Activated effector memory CD4-positive, alpha-beta T cell treated with anti-CD3 and anti-CD28 coated beads, Interleukin-2, amount 50 U/mL, for 16 hours (primary cell): Measurements from ENCODE around the gene IBA57.
A peak's percentile ranks its signal among the peaks of the same experiment; 100 is the strongest.

Source experiments
- DNase-seq: peaks from one replicate; pipeline ENCODE4 v3.0.0-alpha.2; 2020

IBA57 gene

DNA sequence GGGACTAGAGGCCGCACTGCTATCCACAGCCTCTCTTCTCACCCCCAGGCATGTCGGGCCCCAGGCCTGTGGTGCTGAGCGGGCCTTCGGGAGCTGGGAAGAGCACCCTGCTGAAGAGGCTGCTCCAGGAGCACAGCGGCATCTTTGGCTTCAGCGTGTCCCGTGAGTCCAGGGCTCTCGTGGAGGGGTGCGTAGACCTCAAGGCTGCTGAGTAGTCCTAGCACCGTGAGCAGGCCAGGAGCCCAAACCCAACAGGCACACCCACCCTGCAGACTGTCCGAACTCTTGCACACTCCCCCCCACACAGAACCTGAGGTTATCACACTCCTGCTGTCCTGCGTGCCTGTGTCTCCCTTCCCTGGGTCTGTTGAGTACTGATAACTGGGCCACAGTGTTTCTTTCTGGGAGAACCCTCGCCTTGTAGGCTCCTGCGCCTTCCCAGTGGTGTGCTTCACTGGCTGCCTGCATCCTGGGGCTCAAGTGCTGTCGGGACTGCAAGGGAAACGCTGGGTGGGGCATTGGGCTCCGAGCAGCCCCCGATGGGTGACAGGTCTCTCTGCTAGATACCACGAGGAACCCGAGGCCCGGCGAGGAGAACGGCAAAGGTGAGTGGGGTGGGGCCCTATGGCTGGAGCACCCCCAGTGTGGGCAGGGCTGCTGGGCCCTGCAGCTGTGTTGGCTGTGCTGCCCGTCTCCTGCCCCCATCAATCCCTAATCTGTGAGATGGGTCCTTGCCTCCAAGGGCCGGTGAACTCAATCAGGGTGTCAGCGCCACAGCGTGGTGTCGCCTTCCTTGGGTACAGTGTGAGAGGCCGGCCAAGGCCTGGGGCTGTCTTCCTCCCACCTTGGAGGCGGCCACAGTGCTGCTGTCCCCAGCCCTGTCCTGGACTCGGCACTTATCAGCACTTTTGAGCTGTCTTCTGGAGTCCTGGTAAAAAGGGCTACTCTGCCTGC is 19.9 kb upstream of the IBA57 start:
- DNase-seq: peak; percentile 61

DNA sequence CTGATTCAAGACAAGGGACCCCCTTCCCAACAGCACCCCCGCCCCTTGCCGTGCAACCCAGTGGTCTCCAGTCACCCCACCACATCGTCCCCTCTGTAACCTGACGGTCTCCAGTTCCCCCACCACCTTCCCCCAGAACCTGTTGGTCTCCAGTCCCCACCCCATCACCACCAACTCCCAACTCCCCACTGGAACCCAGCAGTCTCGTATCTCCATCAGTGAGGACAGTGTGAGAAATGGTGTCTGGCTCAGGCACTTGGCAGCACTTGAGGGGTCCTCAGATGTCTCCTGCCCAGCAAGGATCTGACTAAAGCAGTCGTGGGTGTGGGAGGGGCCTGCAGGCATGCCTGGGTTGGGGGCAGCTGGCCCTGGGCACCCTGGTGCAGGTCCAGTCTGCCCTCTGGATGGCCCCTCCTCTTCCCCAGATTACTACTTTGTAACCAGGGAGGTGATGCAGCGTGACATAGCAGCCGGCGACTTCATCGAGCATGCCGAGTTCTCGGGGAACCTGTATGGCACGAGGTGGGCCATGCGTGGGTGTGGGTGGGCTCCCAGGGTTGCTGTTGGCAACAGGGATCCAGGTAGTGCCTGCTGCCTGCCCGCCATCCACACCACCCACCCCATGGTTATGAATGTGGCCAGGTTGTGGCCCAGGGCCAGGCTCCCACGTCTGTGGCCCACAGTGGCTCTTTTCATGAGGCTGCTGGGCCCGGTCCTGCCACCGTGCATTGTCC is 19.0 kb upstream of the IBA57 start:
- peak; percentile 60 for DNase-seq

DNA sequence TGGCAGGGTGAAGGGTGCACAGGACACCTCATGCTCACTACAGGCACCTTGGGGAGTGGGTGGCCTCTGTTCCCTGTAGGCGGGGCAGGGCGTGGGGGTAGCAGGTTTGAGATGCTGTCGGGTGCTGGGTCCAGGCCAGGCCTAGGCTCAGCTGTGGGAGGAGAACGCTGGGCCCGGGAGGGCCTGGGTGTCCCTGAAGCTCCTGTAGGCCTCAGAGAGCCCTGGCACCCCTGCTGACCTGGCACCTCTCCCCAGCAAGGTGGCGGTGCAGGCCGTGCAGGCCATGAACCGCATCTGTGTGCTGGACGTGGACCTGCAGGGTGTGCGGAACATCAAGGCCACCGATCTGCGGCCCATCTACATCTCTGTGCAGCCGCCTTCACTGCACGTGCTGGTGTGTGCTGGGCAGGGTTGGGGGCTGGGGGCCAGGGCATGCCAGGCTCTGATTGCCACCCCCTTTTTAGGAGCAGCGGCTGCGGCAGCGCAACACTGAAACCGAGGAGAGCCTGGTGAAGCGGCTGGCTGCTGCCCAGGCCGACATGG is 18.4 kb upstream of the IBA57 start:
- peak; percentile 60 for DNase-seq

DNA sequence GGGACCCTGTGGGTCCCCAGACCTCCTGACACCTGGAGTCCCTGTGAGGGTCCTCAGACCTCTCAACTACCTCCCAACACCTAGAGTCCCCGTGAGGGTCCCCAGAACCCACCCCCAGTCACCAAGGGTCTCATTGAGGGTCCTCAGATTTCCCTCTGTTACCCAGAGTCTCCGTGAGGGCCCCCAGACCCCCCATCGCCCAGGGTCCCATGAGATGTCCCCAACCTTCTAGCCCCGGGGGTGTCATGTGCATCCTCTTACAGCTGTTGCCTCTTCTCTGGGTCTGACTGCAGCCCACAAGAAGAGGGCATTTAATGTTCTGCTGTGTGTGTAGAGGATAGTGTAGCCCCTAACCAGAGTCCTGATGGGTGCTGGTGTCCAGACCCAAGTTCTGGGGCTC is 17.8 kb upstream of the IBA57 start:
- no peak for DNase-seq

DNA sequence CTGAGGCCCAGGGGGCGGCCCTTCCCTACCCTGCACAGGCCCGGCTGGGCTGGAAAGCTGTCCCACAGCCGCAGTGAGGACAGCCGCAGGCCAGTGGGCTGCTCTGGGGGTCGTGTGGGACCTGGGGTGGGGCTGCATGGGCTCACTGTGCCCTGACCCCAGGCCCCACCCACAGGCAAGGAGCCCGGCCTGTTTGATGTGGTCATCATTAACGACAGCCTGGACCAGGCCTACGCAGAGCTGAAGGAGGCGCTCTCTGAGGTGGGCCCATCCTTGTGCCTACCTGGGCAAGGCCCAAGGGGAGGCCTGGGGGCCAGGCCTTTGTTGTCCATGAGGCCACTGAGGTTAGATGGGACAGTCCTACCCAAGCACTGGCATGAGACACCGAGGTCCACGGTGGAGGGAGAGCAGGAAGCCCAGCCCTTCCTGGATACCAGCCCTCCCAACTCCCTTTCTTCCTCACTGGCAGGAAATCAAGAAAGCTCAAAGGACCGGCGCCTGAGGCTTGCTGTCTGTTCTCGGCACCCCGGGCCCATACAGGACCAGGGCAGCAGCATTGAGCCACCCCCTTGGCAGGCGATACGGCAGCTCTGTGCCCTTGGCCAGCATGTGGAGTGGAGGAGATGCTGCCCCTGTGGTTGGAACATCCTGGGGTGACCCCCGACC is 17.3 kb upstream of the IBA57 start:
- peak; percentile 54 for DNase-seq

DNA sequence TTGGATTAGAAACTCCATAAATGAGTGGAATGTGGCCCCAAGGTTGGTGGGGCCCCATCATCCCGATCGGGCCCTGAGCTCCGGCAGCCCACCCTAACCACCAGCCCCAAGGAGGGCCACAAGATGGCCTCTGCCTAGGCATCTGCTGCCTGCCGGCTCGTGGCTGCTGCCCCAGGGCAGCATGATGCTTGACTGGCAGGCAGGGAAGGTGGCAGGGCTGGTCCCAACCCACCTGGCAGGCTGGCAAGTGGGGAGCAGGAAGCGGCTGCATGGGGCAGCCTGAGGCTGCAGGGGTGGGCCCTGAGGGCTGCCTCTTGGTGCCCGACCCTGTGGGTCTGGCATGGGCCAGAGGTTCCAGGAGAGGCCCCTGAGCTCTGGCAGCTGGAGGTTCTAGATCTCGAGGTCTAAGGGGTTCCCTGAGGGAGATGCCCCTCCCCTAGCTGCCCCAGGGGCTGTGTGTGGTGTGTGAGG is 16.6 kb upstream of the IBA57 start:
- DNase-seq: no peak

DNA sequence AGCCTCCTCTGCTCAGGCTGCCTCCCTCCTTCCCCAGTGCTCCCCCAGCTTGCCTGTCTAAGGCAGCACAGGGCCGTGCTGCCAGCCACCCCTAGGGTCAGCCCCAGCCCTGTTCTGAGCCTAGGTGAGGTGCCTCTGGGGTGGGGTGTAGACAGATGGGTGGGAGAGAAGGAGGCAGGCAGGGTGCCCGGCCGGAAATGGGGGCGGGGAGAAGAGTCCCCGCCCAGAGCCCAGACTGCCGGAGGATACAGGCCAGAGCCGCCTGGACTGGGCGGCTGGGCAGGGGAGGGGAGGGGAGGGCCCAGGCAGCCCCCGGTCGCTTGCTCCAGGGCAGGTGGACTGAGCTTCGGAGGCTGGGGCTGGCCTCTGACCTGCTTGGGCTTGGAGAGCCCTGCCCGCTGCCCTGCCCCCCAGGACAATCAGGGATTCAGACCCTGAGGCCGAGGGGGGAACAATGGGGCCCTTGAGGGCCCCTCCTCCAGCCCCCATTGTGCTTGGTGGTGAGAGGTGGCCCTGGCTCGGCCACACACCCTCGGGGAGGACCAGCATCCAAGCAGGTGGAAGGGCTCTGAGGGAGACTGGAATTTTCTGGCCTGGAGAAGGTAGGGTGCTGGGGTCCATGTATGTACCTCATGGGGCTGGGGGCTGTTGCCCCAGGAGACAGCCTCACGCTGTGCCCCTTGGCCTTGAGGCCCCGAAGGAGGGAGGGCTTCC is 16.0 kb upstream of the IBA57 start, which contains the start of gene GJC2:
Gene GJC2 (plus strand): TSS at position 525 of the 714 bp plus-strand sequence. CDS start 7,829 bp downstream, outside the sequence.
- peak; percentile 57 for DNase-seq

DNA sequence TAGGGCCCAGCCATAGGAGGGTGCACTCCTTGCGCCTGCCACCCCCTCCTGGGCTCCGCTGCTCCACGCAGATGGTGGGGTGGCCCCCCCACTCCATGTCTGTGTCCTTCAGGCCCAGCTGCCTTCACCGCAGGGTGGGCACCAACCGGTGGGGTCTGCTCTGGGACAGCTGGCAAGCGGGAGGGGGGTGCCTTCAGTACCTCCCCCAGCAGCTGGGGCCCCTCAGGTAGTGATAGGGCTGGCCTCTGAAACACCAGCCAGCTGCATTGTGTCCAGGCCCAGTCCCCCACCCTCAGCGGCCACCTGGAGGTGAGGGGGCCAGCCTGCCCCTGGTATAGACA is 15.5 kb upstream of the IBA57 start:
- DNase-seq: no peak

DNA sequence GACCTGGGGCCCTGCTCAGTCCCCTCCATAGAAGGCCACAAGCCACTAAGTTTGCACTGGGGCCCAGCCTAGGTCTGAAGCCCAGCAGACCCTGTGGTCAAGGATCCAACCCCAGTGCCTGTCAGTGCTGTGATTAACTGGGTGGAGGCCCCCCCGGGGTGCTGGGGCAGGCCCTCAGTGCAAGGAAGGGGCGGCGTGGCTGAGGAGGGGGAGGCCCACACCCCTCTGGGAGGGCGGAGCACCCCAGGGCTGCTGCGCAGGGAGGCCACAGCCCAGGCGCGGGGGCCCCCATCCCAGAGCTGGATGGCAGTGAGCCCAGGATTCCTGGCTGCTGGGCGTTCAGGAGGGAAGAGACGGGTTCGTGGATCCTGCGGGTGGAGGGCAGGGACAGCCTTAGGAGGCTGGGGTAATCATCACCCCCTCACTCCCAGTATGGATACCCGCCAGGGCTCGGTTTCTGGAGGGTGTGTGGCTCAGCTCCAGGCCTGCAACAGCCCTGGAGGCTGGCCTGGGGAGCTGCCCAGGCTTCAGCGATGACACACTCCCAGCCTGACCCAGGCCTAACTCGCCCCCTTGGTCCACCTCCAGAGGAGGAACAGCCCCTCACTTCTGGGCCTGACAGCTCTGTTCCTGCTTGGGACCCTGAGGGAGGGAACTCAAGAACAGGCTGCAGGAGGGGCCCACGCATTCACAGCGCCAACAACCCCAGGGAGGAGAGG is 15.0 kb upstream of the IBA57 start:
- peak; percentile 54 for DNase-seq

DNA sequence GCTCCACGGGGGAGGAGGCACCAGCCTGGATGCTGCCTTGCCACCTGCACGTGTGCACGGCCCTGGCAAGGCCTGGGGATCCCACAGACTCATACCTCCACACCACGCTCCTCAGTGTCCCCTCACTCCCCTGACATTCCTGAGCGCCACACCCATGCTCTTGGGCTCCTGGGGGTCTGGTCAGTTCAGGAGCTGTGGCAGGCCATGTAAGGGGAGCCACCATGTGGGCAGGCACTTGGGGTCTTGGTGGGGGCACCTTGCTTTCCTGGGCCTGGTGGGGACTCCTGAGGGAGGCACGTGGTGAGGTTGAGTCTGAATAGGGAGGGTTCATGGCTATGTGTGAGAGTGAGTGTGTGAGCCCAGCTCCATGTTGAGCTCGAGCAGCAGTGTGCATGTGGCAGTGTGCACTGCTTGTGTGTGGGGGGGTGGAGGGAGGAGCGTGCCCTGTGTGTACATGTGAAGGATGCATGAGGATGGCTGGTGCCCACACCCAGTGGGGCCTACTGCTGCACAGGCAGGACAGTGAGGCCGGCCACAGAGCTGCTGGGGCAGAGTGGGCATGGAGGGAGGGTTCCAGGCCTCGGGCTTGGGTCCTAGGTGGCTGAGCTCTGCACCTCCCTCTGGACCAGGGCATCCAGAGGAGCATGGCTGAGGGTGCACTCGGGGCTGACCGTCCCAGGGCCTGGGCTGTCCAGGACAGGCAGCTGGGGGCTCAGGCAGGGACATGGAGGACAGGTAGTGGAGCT is 14.3 kb upstream of the IBA57 start:
- peak; percentile 62 for DNase-seq

DNA sequence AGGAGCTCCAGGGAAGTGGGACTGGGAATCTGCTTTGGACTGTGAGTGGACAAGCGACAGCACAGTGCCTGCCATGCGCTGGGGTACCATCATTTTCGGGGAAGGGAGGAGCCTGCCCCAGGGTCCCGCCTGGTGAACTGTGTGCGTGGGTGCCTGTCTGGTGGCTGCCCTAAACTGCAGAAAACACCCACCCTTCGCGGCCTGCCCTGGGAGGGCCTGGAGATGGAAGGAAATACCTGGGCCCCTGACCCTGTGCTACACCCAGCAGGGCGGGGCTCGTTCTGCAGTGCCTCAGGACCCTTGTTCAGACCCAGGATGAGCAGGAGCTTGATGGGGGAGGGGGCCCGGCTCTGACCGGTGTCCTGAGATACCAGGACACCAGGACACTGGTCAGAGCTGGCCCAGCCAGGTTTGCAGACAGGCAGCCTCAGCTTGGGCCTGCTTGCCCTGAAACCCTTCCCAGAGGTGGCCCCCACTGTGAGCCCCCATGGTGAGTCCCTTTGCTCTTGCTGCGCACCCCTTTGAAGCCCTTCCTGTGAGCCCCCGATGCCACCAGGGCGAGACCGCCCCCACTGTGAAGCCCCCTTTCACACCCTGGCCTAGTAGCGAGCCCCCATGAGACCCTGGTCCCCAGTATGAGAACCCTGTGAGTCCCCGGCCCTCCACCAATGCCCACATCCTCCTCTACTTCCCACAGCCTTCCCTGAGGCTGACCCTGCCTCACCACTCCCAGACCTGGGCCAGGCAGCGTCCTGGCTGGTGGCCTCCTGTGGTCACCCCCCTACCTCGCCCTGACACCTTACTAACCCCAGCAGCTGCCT is 13.3 kb upstream of the IBA57 start:
- DNase-seq: peak; percentile 61

DNA sequence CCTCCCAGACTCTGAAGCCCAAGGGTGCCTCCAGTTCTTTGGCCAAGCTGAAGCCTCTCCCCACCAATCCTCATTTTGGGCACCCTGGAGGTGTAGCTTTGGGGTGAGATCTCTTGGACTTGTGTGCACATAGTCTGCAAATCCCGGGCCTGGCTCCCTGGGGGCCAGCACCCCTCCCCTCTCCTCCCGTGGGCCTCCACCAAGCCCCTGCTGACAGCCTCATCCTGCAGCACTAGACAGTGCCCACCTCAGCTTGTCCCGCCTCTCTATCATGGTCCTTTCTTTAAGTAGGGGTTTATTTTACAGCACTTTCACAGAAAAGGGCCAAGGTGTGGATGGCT is 12.7 kb upstream of the IBA57 start:
- no peak for DNase-seq

DNA sequence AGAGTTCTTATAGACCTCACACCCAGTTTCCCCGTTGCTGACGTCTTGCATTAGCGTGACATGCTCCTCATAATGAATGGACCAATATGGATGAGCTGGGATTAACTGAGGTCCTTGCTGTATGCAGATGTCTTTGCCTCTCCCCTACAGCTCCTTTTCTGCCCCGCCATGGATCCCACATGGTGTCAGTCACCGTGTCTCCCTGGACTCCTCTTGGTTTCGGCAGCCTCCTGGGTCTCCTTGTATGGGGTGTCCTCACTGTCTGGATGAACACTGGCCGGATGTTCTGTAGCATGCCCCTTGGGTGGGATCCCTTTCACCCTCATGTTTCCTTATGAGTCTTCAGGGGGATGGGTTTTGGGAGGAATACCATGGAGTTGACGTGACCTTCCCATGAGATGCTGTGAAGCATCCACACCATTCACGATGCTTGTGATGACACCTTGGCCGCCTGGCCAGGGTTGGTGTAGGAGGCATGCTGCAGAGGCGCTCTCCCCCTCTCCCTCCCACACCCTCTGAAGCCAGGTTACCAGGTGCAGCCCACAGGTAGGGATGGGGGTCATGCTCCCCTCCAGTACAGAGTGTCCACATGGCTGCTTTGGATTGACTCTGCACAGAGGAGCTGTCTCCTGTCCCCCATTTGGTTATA is 11.5 kb upstream of the IBA57 start:
- no peak for DNase-seq

DNA sequence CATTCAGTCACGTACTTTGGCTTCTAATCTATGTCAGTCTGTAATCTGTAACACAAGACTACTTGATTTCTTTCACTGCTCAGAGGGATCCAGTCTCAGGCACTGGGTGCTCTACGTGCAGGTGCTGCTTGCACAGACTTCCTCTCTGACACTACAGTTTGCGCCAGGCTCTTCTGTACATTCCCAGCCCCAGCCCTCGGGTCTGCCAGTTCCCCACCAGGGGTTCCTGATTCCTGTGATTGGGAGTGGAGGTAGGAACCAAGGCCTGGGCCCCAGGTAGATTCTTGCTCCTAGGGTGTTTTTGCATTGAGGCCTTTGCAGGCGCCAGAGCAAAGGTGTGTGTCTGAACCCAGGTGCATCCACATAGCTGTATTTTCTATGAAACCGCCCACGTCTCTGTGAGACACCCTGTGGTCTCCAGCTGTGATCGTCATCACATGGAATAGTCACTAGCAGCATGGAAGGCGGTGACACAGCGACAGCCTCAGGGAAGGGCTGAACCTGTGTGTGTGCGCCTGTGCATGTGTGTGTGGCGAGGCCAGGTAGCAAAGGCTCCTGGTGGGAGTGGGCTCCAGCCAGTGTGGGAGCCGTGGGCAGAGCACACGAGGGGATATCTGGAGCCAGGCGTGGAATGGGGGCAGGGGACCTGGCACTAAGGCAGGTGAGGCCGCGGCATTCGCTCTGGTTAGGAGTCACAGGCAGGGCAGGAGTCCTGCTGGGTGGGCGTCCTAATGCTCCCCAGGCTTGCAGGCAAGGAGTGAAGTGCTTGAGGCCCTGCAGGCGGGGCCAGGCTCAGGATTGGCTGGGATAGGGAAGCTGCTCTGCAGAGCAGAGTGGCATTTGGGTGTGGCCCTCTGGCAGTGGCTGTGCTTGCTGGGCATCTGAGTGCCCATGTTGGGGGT is 10.7 kb upstream of the IBA57 start:
- no peak for DNase-seq

DNA sequence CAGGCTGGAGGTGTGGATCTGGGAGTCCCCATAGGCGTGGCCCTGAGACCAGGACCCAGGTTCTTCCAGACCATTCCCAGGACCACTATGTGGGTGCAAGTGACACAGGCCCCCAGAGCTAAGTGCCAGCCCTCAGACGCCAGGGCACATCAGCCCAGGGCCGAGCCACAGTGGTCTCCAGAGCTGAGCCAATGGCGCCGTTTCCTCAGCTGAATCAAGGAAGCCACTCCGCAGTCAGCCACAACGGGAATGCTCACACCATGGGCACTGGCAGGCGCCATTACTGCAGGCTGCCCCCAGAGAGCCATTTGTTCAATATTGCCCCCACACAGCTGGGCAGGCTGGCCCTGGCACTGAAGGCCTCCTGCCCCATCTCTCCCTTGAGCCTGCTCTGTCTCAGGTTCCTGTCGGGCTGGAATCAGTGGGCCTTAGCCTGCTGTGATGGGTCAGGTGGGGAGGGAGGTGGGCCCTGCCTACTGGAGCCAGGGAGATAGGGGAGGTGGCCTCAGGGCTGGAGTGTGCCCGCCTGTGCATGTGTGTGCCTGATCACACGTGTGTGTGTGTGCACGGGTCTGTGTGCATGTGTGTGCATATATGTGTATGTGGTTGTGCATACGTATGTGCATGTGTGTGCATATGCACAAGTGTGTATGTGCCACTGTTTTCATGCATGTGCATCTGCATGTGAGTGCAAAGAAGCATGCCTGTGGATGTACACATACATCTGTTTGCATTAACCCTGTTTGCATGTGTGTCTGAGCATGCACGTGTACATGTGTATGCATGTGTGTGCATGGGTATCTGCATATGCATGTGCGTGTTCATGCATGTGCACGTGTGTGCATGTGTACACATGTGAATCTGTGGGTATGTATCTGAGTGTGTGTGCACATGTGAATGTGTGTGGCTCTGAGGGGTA is 9.7 kb upstream of the IBA57 start:
- no peak for DNase-seq

DNA sequence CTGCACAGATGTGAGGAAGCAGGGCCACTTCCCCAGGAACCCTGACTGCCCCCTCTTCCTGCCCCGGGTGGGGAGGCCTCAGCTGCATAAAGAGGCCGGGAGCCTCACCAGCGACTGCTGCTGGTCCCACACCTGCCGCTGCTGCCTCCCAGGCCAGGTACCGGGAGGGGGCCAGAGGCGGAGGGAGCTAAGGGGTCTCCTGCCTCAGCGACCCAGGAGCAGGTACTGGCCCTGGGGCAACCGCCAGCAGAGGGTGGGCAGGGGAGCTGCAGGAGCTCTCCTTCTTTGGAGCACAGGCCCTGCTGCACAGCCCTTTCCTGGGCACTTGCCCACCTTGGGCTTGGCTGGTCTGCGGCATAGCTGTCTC is 9.1 kb upstream of the IBA57 start:
- no peak for DNase-seq

DNA sequence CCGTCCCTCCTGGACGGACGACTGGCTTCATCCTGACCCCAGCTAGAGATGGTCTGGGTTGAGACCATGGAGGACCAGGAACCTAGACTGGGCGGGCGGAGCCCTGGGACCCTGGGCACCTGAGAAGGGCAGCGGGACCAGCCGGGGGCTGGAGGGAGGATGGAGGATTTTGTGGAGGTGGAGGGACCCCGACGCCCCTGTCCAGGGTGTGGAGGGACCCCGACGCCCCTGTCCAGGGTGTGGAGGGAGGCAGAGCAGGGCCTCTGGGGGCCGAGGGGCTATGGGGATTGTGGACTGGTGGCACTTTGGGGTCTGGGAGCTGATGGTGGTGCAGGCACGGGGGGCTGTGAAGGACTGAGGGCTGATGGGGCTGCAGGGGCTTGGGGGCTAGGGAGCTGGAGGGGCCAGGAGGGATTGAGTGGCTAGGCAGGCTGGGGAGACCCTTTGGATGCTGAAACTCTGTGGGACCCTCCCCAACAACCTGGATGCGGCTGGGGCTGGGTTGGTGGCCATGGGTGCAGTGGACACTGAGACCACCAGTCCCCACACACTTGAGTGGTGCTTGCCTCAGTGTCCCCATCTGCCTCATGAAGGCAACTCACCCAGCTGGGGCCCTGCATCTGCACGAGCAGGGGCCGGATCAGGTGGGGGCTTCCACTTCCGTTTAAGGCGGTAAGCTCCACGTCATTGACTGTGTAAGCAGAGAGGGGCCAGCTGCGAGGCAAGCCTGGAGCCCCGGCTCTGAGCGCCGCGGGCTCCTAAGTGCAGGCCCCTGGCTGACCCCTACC is 8.5 kb upstream of the IBA57 start:
- no peak for DNase-seq
